Germinal center (tissue), 1 donor: Measurements from ENCODE around the gene TNFRSF1B.

Experiments
- DNase-seq: peaks from one replicate; pipeline ENCODE4 v3.0.0; 2012; ENCODE audit warnings: mixed read lengths, low spot score

The TNFRSF1B gene

GRCh38 chr1:12158357-12159092, 8.3 kb upstream of the TNFRSF1B start:
- no peak for DNase-seq

GRCh38 chr1:12159816-12160215, 7.0 kb upstream of the TNFRSF1B start:
- no peak for DNase-seq

GRCh38 chr1:12161324-12161661, 5.5 kb upstream of the TNFRSF1B start:
- no peak for DNase-seq

GRCh38 chr1:12161662-12162458, 4.9 kb upstream of the TNFRSF1B start:
- DNase-seq = no peak

GRCh38 chr1:12162459-12163137, 4.2 kb upstream of the TNFRSF1B start:
- no peak for DNase-seq

- no peak for DNase-seq
These were observed 3.6 kb upstream of the TNFRSF1B start for GRCh38 chr1:12163210-12163609.

GRCh38 chr1:12164210-12164609, 2.6 kb upstream of the TNFRSF1B start:
- no peak for DNase-seq

- no peak for DNase-seq
These were observed 1.4 kb upstream of the TNFRSF1B start for GRCh38 chr1:12165342-12165741.

- DNase-seq = peak; percentile 70
These were observed 970 bp downstream of the TNFRSF1B start for GRCh38 chr1:12167493-12168429.

GRCh38 chr1:12168451-12169160, 1.8 kb downstream of the TNFRSF1B start:
- no peak for DNase-seq

- DNase-seq = no peak
These were observed 2.8 kb downstream of the TNFRSF1B start for GRCh38 chr1:12169442-12170135.

GRCh38 chr1:12170263-12170671, 3.5 kb downstream of the TNFRSF1B start:
- no peak for DNase-seq

- no peak for DNase-seq
These were observed 4.6 kb downstream of the TNFRSF1B start for GRCh38 chr1:12171206-12172041.

GRCh38 chr1:12172042-12172851, 5.5 kb downstream of the TNFRSF1B start:
- no peak for DNase-seq

- DNase-seq = no peak
These were observed 6.3 kb downstream of the TNFRSF1B start for GRCh38 chr1:12173041-12173509.

GRCh38 chr1:12173631-12174121, 6.9 kb downstream of the TNFRSF1B start:
- no peak for DNase-seq

GRCh38 chr1:12174924-12175810, 8.4 kb downstream of the TNFRSF1B start:
- DNase-seq = no peak
